A549 (cell line): Measurements from ENCODE around the gene DSCAML1. TPM values are rescaled to one million over a fixed set of nuclear protein-coding genes. Genes with fewer than 3 reads are reported as not detected.

Source experiments
- ATAC-seq, 2 experiments: fragments of 200-7000 bp in 1 of 2; fragments of >200 bp in 1 of 2; cut with Nextera tagmentation in 1 of 2; cut with Tn5 transposase in 1 of 2; 3 replicates each; pipeline versions ENCODE4 v1.8.0 to v1.9.1; 2018 to 2020; ENCODE audit warnings: mild to moderate bottlenecking in 1 of 2, moderate library complexity in 1 of 2
- CTCF ChIA-PET: fragments of 300-600 bp; sonication (Branson Sonifier 250); formaldehyde crosslinking; extraction: SDS; loops from one replicate; lab custom pipeline; 2021; ENCODE audit warnings: antibody characterized with exemption, inconsistent platforms; lab: Yijun Ruan, JAX
- POLR2A ChIA-PET: fragments of 350-600 bp; formaldehyde crosslinking; extraction: SDS; loops from one replicate; lab custom pipeline; 2021; ENCODE audit warnings: antibody characterized with exemption, inconsistent platforms; lab: Yijun Ruan, JAX
- DNase-seq, 2 experiments: peaks; one replicate each; pipeline versions ENCODE4 v3.0.0 to v3.0.0-alpha.2; 2011 to 2016; ENCODE audit warnings: low read depth in 1 of 2, low spot score in 1 of 2
- FAIRE-seq: peaks from 2 replicates; lab custom pipeline; 2011; peaks lifted over from hg19 to GRCh38; lab: Jason Lieb, UNC
- H3K27ac ChIP-seq, 2 experiments: fragments of >200 bp; sonication (Bioruptor Twin); formaldehyde crosslinking; 3 replicates each; pipeline ENCODE4 v1.5.1; 2016 to 2017
- H3K4me1 ChIP-seq: fragments of >200 bp; sonication (Bioruptor Twin); formaldehyde crosslinking; 3 replicates; pipeline ENCODE4 v1.6.1; 2016
- H3K4me2 ChIP-seq: fragments of >200 bp; sonication (Bioruptor Twin); formaldehyde crosslinking; 3 replicates; pipeline ENCODE4 v1.6.1; 2016
- H3K4me3 ChIP-seq: fragments of >200 bp; sonication (Bioruptor Twin); formaldehyde crosslinking; 3 replicates; pipeline ENCODE4 v1.5.1; 2016
- H3K9me3 ChIP-seq: fragments of >200 bp; sonication (Bioruptor Twin); formaldehyde crosslinking; 3 replicates; pipeline ENCODE4 v1.6.1; 2016
- CBX2 ChIP-seq: fragments of 200-600 bp; sonication (generic); IDR thresholded peaks from 2 replicates; pipeline ENCODE4 v1.6.1; 2016; ENCODE audit warnings: low read depth, mild to moderate bottlenecking, borderline replicate concordance
- CHD2 ChIP-seq: fragments of 150-350 bp; IDR thresholded peaks from 2 replicates; pipeline ENCODE4 v1.6.1; 2014; ENCODE audit warnings: low read length; ENCODE audit not compliant: partially characterized antibody
- CHD4 ChIP-seq: fragments of 200-600 bp; sonication (generic); IDR thresholded peaks from 2 replicates; pipeline ENCODE4 v1.6.1; 2016; ENCODE audit warnings: antibody characterized with exemption, mild to moderate bottlenecking, borderline replicate concordance
- CTCF ChIP-seq: fragments of >200 bp; sonication (Bioruptor Twin); formaldehyde crosslinking; IDR thresholded peaks from 3 replicates; pipeline ENCODE4 v1.5.1; 2016
- FOSB ChIP-seq: fragments of 250-450 bp; sonication (Bioruptor Pico); IDR thresholded peaks from 2 replicates; pipeline ENCODE4 v1.5.0; 2020; ENCODE audit warnings: mild to moderate bottlenecking, moderate library complexity
- FOXS1 ChIP-seq: fragments of 250-450 bp; sonication (Bioruptor Pico); IDR thresholded peaks from 2 replicates; pipeline ENCODE4 v1.5.0; 2020; ENCODE audit warnings: mild to moderate bottlenecking, moderate library complexity
- HES2 ChIP-seq: fragments of >200 bp; sonication (Bioruptor Twin); formaldehyde crosslinking; IDR thresholded peaks from 2 replicates; pipeline ENCODE4 v1.6.1; 2016
- HEYL ChIP-seq: fragments of 250-450 bp; sonication (Bioruptor Pico); IDR thresholded peaks from 2 replicates; pipeline ENCODE4 v1.8.0; 2021; ENCODE audit warnings: mild to moderate bottlenecking, moderate library complexity
- HOXA7 ChIP-seq: fragments of 250-450 bp; sonication (Bioruptor Pico); IDR thresholded peaks from 2 replicates; pipeline ENCODE4 v1.5.0; 2020; ENCODE audit warnings: mild to moderate bottlenecking, moderate library complexity
- HOXB13 ChIP-seq: fragments of 250-450 bp; sonication (Bioruptor Pico); IDR thresholded peaks from 2 replicates; pipeline ENCODE4 v1.5.0; 2020; ENCODE audit warnings: low read depth, mild to moderate bottlenecking, moderate library complexity
- HOXB5 ChIP-seq: fragments of 250-450 bp; sonication (Bioruptor Pico); IDR thresholded peaks from 2 replicates; pipeline ENCODE4 v1.5.0; 2020; ENCODE audit warnings: mild to moderate bottlenecking, moderate library complexity
- KDM1A ChIP-seq: fragments of 200-600 bp; sonication (generic); IDR thresholded peaks from 2 replicates; pipeline ENCODE4 v1.6.1; 2016; ENCODE audit warnings: low read depth, mild to moderate bottlenecking
- MAFK ChIP-seq: fragments of 450-650 bp; IDR thresholded peaks from 2 replicates; pipeline ENCODE4 v1.6.1; 2014; ENCODE audit not compliant: partially characterized antibody
- NFE2L2 ChIP-seq: fragments of 150-350 bp; conservative IDR thresholded peaks from 2 replicates; pipeline ENCODE4 v1.6.1; 2014; ENCODE audit warnings: low read length
- NR3C1 ChIP-seq: fragments of >200 bp; sonication (Bioruptor Twin); formaldehyde crosslinking; IDR thresholded peaks from 3 replicates; pipeline ENCODE4 v1.6.1; 2017
- RCOR1 ChIP-seq: fragments of 150-350 bp; IDR thresholded peaks from 2 replicates; pipeline ENCODE4 v1.6.1; 2014; ENCODE audit warnings: antibody characterized with exemption, low read length, low read depth
- SMC3 ChIP-seq: fragments of >200 bp; sonication (Bioruptor Twin); formaldehyde crosslinking; IDR thresholded peaks from 3 replicates; pipeline ENCODE4 v1.6.1; 2018; ENCODE audit warnings: inconsistent platforms
- SREBF2 ChIP-seq: fragments of 450-650 bp; IDR thresholded peaks from 2 replicates; pipeline ENCODE4 v1.6.1; 2014; ENCODE audit warnings: mild to moderate bottlenecking, moderate library complexity
- TFCP2L1 ChIP-seq: fragments of 250-450 bp; sonication (Bioruptor Pico); IDR thresholded peaks from 2 replicates; pipeline ENCODE4 v1.5.0; 2021; ENCODE audit warnings: mild to moderate bottlenecking
- TP53 ChIP-seq: fragments of 250-450 bp; sonication (Bioruptor Pico); IDR thresholded peaks from 2 replicates; pipeline ENCODE4 v1.5.0; 2021; ENCODE audit warnings: mild to moderate bottlenecking, moderate library complexity
- ZC3H11A ChIP-seq: fragments of 450-650 bp; IDR thresholded peaks from 2 replicates; pipeline ENCODE4 v1.6.1; 2014; ENCODE audit warnings: antibody characterized with exemption, mild to moderate bottlenecking
- WGBS: methylation state at CpG from one replicate; pipeline ENCODE4 v1.1.6; 2017; ENCODE audit errors: missing lambda C conversion rate; 5-methylcytosine and 5-hydroxymethylcytosine counted together
- polyA plus RNA-seq, 4 experiments: library from polyadenylated mRNA; depleted of rRNA in 3 of 4; stranded (reverse); fragments of >200 nt; fragmentation: RNase III in 1 of 4; extraction: RNeasy Plus Mini Kit Qiagen cat#74134 plus additional on column Dnase treatment in 1 of 4; gene quantifications; 2 replicates in 3 of 4; 3 replicates in 1 of 4; pipeline ENCODE4 v1.2.3, GENCODE V29; 2011 to 2017
- TF ChIP-seq, protein P1 (sequence below): fragments of 200-600 bp; sonication (generic); IDR thresholded peaks from 2 replicates; pipeline ENCODE4 v1.6.1; 2016; ENCODE audit warnings: antibody characterized with exemption, mild to moderate bottlenecking, moderate library complexity
- TF ChIP-seq, protein P2 (sequence below): fragments of 450-650 bp; IDR thresholded peaks from 2 replicates; pipeline ENCODE4 v1.6.1; 2014; ENCODE audit warnings: antibody characterized with exemption

DSCAML1 gene
- polyA plus RNA-seq, 2 of the 4 experiments (the other 2 are of a cell fraction), result 0.12 to 0.31 TPM

GRCh38 chr11:117412653-117413275, 384.3 kb downstream of the DSCAML1 start:
- ChIA-PET CTCF (interaction anchor here (0.6 to 8.5 kb wide), 4 partner anchors 12 to 641 kb away, joined by 3 to 77 read pairs (median 4); no protein-coding TSS in a partner anchor), POLR2A (no interaction called here)
- DNase-seq (no peak), ATAC-seq (no peak), FAIRE-seq (no peak)
- H3K4me2 ChIP-seq, result no peak overlapping the region
- H3K4me3 ChIP-seq, result no peak overlapping the region
- TF ChIP-seq HEYL (CRISPR knock-in tag) (no peak), NFE2L2 (no peak), CBX2 (no peak), SREBF2 (no peak), HES2 (no peak), CHD2 (no peak), FOXS1 (CRISPR knock-in tag) (no peak), TFCP2L1 (CRISPR knock-in tag) (no peak), RCOR1 (no peak)
- TF ChIP-seq, protein P1, sequence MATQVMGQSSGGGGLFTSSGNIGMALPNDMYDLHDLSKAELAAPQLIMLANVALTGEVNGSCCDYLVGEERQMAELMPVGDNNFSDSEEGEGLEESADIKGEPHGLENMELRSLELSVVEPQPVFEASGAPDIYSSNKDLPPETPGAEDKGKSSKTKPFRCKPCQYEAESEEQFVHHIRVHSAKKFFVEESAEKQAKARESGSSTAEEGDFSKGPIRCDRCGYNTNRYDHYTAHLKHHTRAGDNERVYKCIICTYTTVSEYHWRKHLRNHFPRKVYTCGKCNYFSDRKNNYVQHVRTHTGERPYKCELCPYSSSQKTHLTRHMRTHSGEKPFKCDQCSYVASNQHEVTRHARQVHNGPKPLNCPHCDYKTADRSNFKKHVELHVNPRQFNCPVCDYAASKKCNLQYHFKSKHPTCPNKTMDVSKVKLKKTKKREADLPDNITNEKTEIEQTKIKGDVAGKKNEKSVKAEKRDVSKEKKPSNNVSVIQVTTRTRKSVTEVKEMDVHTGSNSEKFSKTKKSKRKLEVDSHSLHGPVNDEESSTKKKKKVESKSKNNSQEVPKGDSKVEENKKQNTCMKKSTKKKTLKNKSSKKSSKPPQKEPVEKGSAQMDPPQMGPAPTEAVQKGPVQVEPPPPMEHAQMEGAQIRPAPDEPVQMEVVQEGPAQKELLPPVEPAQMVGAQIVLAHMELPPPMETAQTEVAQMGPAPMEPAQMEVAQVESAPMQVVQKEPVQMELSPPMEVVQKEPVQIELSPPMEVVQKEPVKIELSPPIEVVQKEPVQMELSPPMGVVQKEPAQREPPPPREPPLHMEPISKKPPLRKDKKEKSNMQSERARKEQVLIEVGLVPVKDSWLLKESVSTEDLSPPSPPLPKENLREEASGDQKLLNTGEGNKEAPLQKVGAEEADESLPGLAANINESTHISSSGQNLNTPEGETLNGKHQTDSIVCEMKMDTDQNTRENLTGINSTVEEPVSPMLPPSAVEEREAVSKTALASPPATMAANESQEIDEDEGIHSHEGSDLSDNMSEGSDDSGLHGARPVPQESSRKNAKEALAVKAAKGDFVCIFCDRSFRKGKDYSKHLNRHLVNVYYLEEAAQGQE, result no peak
- TF ChIP-seq, protein P2, sequence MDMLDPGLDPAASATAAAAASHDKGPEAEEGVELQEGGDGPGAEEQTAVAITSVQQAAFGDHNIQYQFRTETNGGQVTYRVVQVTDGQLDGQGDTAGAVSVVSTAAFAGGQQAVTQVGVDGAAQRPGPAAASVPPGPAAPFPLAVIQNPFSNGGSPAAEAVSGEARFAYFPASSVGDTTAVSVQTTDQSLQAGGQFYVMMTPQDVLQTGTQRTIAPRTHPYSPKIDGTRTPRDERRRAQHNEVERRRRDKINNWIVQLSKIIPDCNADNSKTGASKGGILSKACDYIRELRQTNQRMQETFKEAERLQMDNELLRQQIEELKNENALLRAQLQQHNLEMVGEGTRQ, result no peak
- no peak overlapping the region for H3K27ac ChIP-seq
- H3K4me1 ChIP-seq, result no peaks in the 10 kb centered on the region
- H3K9me3 ChIP-seq, result no peaks in the 10 kb centered on the region
- 89% methylated on average over 4 of the region's 8 CpGs for WGBS

DNA sequence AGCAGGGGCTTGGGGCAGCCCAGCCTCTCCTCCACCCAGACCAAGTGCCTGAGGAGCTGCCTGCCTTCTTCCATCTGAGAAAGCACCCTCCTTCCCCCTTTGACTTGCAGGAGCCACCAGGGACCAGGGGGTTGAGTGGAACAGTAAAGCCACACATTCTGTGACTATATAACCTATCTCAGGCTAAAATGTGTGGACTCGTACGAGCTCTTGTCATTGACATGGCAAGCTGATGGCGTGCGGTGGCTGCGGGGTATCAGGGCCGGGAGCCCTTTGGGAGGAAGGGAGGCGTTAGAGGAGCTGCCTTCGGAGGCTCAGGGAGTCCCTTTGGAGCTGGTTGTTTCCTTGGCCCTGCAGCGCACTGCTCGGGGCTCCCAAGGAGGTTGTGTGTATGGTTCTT, 384.8 kb downstream of the DSCAML1 start:
- WGBS, result 84% methylated on average over 9 of the region's 10 CpGs
- CTCF ChIA-PET, result interaction anchor here (0.6 to 8.5 kb wide), 3 partner anchors 13 to 396 kb away, joined by 3 to 77 read pairs (median 4); no protein-coding TSS in a partner anchor

More for the DNA sequence above, 384.8 kb downstream of the DSCAML1 start:
- no peak for ATAC-seq
- H3K4me3 ChIP-seq, result no peak overlapping the region
- no peaks in the 10 kb centered on the region for H3K4me1 ChIP-seq
- TF ChIP-seq HOXB13 (CRISPR knock-in tag), result no peak
- TF ChIP-seq CHD4, result no peak
- TF ChIP-seq MAFK, result no peak
- no peak for TF ChIP-seq HEYL (CRISPR knock-in tag)
- TF ChIP-seq HOXB5 (CRISPR knock-in tag), result no peak
- no peak for TF ChIP-seq NR3C1
- TF ChIP-seq TFCP2L1 (CRISPR knock-in tag), result no peak
- no peak for TF ChIP-seq ZC3H11A
- TF ChIP-seq HOXA7, result no peak
- TF ChIP-seq KDM1A, result no peak
- no peak for TF ChIP-seq CTCF
- TF ChIP-seq SMC3, result no peak
- no peak for TF ChIP-seq NFE2L2
- TF ChIP-seq FOSB (CRISPR knock-in tag), result no peak
- TF ChIP-seq TP53, result no peak
- TF ChIP-seq, all 56 proteins: peak for 0
- H3K4me2 ChIP-seq, result no peak overlapping the region
- no peak for DNase-seq
- FAIRE-seq, result no peak
- H3K9me3 ChIP-seq, result no peaks in the 10 kb centered on the region
- H3K27ac ChIP-seq, result no peak overlapping the region
- POLR2A ChIA-PET, result no interaction called here
